HEK293 (cell line): ENCODE data around the gene ADI1.
A peak's percentile ranks its signal among the peaks of the same experiment; 100 is the strongest.

Experiments used
- CTCF ChIA-PET: fragments of 350-600 bp; formaldehyde crosslinking; extraction: SDS; loops from one replicate; lab custom pipeline; 2021; ENCODE audit warnings: antibody characterized with exemption; lab: Yijun Ruan, JAX
- POLR2A ChIA-PET: fragments of 300-600 bp; formaldehyde crosslinking; extraction: SDS; loops from one replicate; lab custom pipeline; 2020; ENCODE audit warnings: antibody characterized with exemption, inconsistent platforms; lab: Yijun Ruan, JAX
- H3K27ac ChIP-seq: fragments of 200-500 bp; sonication (Bioruptor generic); 2 replicates; pipeline ENCODE4 v1.5.1; 2014; ENCODE audit warnings: low read depth, low read length, control low read depth, inconsistent platforms; ENCODE audit errors: extremely low read depth
- H3K36me3 ChIP-seq, 2 experiments: fragments of 200-500 bp in 1 of 2; sonication (Bioruptor generic) in 1 of 2; 1 replicate in 1 of 2; 2 replicates in 1 of 2; pipeline ENCODE4 v1.5.1; 2014 to 2017; ENCODE audit warnings: inconsistent platforms in 2 of 2, low read length in 2 of 2; ENCODE audit not compliant: control insufficient read depth in 2 of 2, insufficient read depth in 1 of 2
- H3K4me1 ChIP-seq: fragments of 200-500 bp; sonication (Bioruptor generic); 2 replicates; pipeline ENCODE4 v1.5.1; 2014; ENCODE audit warnings: mild to moderate bottlenecking, low read length, inconsistent platforms; ENCODE audit not compliant: control insufficient read depth, insufficient read depth
- H3K4me3 ChIP-seq: 2 replicates; pipeline ENCODE4 v1.5.1; 2011; ENCODE audit warnings: low read depth, mild to moderate bottlenecking, control low read depth, low read length, moderate library complexity
- H3K9me3 ChIP-seq: fragments of 200-500 bp; sonication (Bioruptor generic); 2 replicates; pipeline ENCODE4 v1.5.1; 2014; ENCODE audit warnings: low read depth, low read length, inconsistent platforms; ENCODE audit not compliant: control insufficient read depth, insufficient read depth
- BCL11A ChIP-seq: fragments of 450-650 bp; formaldehyde crosslinking; IDR thresholded peaks from 2 replicates; pipeline ENCODE4 v1.5.1; 2016; ENCODE audit warnings: low read depth, missing biosample characterization, missing genetic modification characterization
- HOXA7 ChIP-seq: sonication (generic); formaldehyde crosslinking; IDR thresholded peaks from 2 replicates; pipeline ENCODE4 v1.8.1; 2022; ENCODE audit warnings: missing genetic modification reagents, borderline replicate concordance
- REPIN1 ChIP-seq: fragments of 450-650 bp; formaldehyde crosslinking; IDR thresholded peaks from 2 replicates; pipeline ENCODE4 v1.5.1; 2017; ENCODE audit warnings: missing biosample characterization, missing genetic modification characterization, low read depth
- SCRT1 ChIP-seq: fragments of 450-650 bp; formaldehyde crosslinking; IDR thresholded peaks from 2 replicates; pipeline ENCODE4 v1.5.1; 2016; ENCODE audit warnings: missing biosample characterization, missing genetic modification characterization, borderline replicate concordance
- SCRT2 ChIP-seq: fragments of 450-650 bp; formaldehyde crosslinking; IDR thresholded peaks from 2 replicates; pipeline ENCODE4 v1.5.1; 2016; ENCODE audit warnings: missing biosample characterization, missing genetic modification characterization
- SP2 ChIP-seq: fragments of 450-650 bp; formaldehyde crosslinking; IDR thresholded peaks from 2 replicates; pipeline ENCODE4 v1.5.1; 2016; ENCODE audit warnings: missing biosample characterization, missing genetic modification characterization
- ZBTB8A ChIP-seq: fragments of 450-650 bp; formaldehyde crosslinking; IDR thresholded peaks from 2 replicates; pipeline ENCODE4 v1.5.1; 2016; ENCODE audit warnings: missing biosample characterization, missing genetic modification characterization
- ZNF324 ChIP-seq: fragments of 450-650 bp; formaldehyde crosslinking; IDR thresholded peaks from 2 replicates; pipeline ENCODE4 v1.5.1; 2016; ENCODE audit warnings: missing biosample characterization, missing genetic modification characterization
- ZNF433 ChIP-seq: fragments of 450-650 bp; formaldehyde crosslinking; IDR thresholded peaks from 2 replicates; pipeline ENCODE4 v1.5.1; 2016; ENCODE audit warnings: missing biosample characterization, missing genetic modification characterization, low read depth
- ZNF529 ChIP-seq: fragments of 450-650 bp; formaldehyde crosslinking; IDR thresholded peaks from 2 replicates; pipeline ENCODE4 v1.5.1; 2017; ENCODE audit warnings: missing genetic modification characterization, missing biosample characterization; ENCODE audit not compliant: insufficient replicate concordance
- ZNF549 ChIP-seq: fragments of 450-650 bp; IDR thresholded peaks from 2 replicates; pipeline ENCODE4 v1.5.1; 2018; ENCODE audit warnings: missing biosample characterization, missing genetic modification characterization, mild to moderate bottlenecking, inconsistent platforms, moderate library complexity
- ZNF654 ChIP-seq: fragments of 450-650 bp; formaldehyde crosslinking; IDR thresholded peaks from 2 replicates; pipeline ENCODE4 v1.5.1; 2016; ENCODE audit warnings: low read depth, missing biosample characterization, missing genetic modification characterization
- ZNF677 ChIP-seq: fragments of 450-650 bp; IDR thresholded peaks from 2 replicates; pipeline ENCODE4 v1.5.0; 2018; ENCODE audit warnings: missing biosample characterization, mild to moderate bottlenecking, missing genetic modification characterization, moderate library complexity
- ZNF785 ChIP-seq: fragments of 450-650 bp; formaldehyde crosslinking; IDR thresholded peaks from 2 replicates; pipeline ENCODE4 v1.5.1; 2016; ENCODE audit warnings: missing biosample characterization, missing genetic modification characterization
- ZNF792 ChIP-seq: fragments of 450-650 bp; formaldehyde crosslinking; IDR thresholded peaks from 2 replicates; pipeline ENCODE4 v1.5.1; 2016; ENCODE audit warnings: missing biosample characterization, missing genetic modification characterization
- ZSCAN30 ChIP-seq: fragments of 450-650 bp; IDR thresholded peaks from 2 replicates; pipeline ENCODE4 v1.5.1; 2018; ENCODE audit warnings: missing biosample characterization, mild to moderate bottlenecking, missing genetic modification characterization, moderate library complexity
- TF ChIP-seq, protein P1 (sequence below): fragments of 450-650 bp; formaldehyde crosslinking; IDR thresholded peaks from 2 replicates; pipeline ENCODE4 v1.5.1; 2016; ENCODE audit warnings: missing biosample characterization, missing genetic modification characterization
- TF ChIP-seq, protein P2 (sequence below): fragments of 450-650 bp; formaldehyde crosslinking; conservative IDR thresholded peaks from 2 replicates; pipeline ENCODE4 v1.5.1; 2016; ENCODE audit warnings: low read depth, missing biosample characterization, missing genetic modification characterization
- TF ChIP-seq, protein P3 (sequence below): fragments of 450-650 bp; formaldehyde crosslinking; IDR thresholded peaks from 2 replicates; pipeline ENCODE4 v1.5.1; 2016; ENCODE audit warnings: missing biosample characterization, missing genetic modification characterization

ADI1 gene

DNA sequence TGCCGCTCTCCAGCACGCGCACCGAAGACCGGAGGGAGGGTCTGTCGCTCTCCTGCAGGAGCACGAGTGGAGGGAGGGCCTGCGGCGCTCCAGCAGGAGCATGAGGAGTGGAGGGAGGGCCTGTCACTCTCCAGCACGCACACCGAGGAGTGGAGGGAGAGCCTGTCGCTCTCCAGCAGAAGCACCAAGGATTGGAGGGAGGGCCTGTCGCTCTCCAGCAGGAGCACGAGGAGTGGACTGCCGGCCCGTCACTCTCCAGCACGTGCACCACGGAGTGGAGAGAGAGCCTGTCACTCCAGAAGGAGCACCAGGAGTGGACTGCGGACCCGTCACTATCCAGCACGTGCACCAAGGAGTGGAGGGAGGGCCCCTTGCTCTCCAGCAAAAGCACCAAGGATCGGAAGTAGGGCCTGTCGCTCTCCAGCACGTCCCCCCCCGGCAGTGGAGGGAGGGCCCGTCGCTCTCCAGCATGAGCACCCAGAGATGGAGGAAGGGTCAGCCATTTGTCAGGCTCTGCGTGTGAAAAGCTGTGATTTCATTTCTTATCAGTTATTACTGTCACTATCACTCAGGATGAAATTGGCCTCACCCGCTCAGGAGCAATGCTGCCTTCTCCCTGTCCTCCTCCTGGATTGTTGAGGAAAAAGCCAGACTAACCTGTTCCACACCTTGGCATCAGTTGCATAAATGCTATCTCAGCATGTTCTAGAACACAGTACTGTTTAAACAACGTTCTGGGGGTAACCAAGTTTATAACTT lies 35.9 kb downstream of the ADI1 start:
- H3K9me3 ChIP-seq, result no peaks in the 10 kb centered on the region
- POLR2A ChIA-PET, result no interaction called here
- no peak overlapping the region for H3K4me3 ChIP-seq
- H3K4me1 ChIP-seq, result no peaks in the 10 kb centered on the region
- CTCF ChIA-PET, result interaction anchor here (0.6 kb wide), 1 partner anchor 1524 kb away, joined by 4 read pairs; no protein-coding TSS in a partner anchor
- H3K36me3 ChIP-seq, result peaks cover 0 to 15% of the 10 kb centered on the region in 2 experiments; a peak in 2 of 3 replicates
- no peak overlapping the region for H3K27ac ChIP-seq
- TF ChIP-seq, protein P1, sequence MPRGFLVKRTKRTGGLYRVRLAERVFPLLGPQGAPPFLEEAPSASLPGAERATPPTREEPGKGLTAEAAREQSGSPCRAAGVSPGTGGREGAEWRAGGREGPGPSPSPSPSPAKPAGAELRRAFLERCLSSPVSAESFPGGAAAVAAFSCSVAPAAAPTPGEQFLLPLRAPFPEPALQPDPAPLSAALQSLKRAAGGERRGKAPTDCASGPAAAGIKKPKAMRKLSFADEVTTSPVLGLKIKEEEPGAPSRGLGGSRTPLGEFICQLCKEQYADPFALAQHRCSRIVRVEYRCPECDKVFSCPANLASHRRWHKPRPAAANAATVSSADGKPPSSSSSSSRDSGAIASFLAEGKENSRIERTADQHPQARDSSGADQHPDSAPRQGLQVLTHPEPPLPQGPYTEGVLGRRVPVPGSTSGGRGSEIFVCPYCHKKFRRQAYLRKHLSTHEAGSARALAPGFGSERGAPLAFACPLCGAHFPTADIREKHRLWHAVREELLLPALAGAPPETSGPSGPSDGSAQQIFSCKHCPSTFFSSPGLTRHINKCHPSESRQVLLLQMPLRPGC (tag by site-specific recombination), result no peak
- TF ChIP-seq ZNF785 (tag by site-specific recombination) (no peak), ZNF529 (no peak), ZNF654 (tag by site-specific recombination) (no peak), SCRT2 (tag by site-specific recombination) (0 out of 2 replicates have a peak, but pooled peaks have one; percentile 25), REPIN1 (tag by site-specific recombination) (no peak), ZSCAN30 (tag by site-specific recombination) (no peak), SCRT1 (tag by site-specific recombination) (peak; percentile 26; the same call in 1 of the 2 replicates), BCL11A (tag by site-specific recombination) (no peak), SP2 (tag by site-specific recombination) (peak; percentile 35), ZNF324 (tag by site-specific recombination) (no peak), ZNF433 (tag by site-specific recombination) (no peak), ZBTB8A (no peak), ZNF549 (tag by site-specific recombination) (no peak), ZNF792 (tag by site-specific recombination) (no peak), ZNF677 (no peak), HOXA7 (CRISPR knock-in tag) (no peak)
- TF ChIP-seq, protein P2, sequence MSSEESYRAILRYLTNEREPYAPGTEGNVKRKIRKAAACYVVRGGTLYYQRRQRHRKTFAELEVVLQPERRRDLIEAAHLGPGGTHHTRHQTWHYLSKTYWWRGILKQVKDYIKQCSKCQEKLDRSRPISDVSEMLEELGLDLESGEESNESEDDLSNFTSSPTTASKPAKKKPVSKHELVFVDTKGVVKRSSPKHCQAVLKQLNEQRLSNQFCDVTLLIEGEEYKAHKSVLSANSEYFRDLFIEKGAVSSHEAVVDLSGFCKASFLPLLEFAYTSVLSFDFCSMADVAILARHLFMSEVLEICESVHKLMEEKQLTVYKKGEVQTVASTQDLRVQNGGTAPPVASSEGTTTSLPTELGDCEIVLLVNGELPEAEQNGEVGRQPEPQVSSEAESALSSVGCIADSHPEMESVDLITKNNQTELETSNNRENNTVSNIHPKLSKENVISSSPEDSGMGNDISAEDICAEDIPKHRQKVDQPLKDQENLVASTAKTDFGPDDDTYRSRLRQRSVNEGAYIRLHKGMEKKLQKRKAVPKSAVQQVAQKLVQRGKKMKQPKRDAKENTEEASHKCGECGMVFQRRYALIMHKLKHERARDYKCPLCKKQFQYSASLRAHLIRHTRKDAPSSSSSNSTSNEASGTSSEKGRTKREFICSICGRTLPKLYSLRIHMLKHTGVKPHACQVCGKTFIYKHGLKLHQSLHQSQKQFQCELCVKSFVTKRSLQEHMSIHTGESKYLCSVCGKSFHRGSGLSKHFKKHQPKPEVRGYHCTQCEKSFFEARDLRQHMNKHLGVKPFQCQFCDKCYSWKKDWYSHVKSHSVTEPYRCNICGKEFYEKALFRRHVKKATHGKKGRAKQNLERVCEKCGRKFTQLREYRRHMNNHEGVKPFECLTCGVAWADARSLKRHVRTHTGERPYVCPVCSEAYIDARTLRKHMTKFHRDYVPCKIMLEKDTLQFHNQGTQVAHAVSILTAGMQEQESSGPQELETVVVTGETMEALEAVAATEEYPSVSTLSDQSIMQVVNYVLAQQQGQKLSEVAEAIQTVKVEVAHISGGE (tag by site-specific recombination), result no peak
- TF ChIP-seq, protein P3, sequence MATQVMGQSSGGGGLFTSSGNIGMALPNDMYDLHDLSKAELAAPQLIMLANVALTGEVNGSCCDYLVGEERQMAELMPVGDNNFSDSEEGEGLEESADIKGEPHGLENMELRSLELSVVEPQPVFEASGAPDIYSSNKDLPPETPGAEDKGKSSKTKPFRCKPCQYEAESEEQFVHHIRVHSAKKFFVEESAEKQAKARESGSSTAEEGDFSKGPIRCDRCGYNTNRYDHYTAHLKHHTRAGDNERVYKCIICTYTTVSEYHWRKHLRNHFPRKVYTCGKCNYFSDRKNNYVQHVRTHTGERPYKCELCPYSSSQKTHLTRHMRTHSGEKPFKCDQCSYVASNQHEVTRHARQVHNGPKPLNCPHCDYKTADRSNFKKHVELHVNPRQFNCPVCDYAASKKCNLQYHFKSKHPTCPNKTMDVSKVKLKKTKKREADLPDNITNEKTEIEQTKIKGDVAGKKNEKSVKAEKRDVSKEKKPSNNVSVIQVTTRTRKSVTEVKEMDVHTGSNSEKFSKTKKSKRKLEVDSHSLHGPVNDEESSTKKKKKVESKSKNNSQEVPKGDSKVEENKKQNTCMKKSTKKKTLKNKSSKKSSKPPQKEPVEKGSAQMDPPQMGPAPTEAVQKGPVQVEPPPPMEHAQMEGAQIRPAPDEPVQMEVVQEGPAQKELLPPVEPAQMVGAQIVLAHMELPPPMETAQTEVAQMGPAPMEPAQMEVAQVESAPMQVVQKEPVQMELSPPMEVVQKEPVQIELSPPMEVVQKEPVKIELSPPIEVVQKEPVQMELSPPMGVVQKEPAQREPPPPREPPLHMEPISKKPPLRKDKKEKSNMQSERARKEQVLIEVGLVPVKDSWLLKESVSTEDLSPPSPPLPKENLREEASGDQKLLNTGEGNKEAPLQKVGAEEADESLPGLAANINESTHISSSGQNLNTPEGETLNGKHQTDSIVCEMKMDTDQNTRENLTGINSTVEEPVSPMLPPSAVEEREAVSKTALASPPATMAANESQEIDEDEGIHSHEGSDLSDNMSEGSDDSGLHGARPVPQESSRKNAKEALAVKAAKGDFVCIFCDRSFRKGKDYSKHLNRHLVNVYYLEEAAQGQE, result peak; percentile 93
